T47D (cell line): Measurements from ENCODE around the gene NHLRC2.

Experiments used
- DNase-seq, 2 experiments: peaks; one replicate each; pipeline versions ENCODE4 v3.0.0 to v3.0.0-alpha.2; 2011 to 2012; ENCODE audit warnings: low read depth in 1 of 2, low spot score in 1 of 2
- JUND ChIP-seq: IDR thresholded peaks from 2 replicates; pipeline ENCODE4 v1.6.1; 2012; ENCODE audit warnings: low read depth
- in situ Hi-C: cut with HindIII; loops from 2 replicates; pipeline ENCODE4 v1.10.0; 2016; ENCODE audit warnings: low sequenced_read_pairs, low pct_unique_long_range_greater_than_20kb

Gene NHLRC2

DNA sequence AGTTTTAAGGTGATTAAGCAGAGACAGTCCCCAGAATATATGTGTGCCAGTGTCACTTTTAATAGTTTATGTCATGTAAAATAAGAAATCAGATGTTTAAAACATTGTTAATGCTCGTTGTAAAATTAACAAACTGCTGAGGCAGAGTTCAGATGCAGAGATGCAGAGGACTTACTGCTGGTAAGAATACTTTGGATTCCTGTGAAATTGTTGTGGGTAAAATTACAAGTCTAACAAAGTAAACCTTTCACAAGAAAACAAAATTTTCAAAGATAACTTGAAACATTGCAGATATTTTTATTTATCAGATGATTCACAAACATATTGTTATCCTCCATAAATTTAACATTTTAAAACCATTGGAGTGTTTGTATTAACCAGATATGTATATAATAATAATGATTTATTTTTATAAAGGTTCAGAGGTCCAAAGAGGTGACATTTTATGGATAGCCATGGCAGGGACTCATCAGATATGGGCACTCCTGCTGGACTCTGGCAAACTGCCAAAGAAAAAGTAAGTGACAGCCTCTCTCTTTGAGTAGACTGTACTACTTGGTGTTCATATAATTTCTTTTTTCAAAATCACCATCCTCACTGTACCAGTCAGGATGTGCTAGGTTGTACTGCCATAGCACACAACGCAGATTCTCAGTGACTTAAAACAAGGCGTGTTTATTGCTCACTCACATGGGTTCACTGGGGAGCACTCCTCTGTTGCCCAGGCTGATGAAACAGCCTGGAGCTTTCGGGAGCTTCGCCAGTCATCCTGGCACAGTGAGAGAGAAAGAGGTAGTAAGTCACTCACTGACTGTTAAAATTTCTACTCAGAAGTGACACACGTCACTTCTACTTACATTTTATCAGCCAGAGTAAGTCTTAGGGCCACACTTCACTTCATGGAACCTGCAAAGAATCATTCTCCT is 43.5 kb downstream of the NHLRC2 start:
- no peak for DNase-seq
- no peak for TF ChIP-seq JUND
- in situ Hi-C loops, result no loop called here

GRCh38 chr10:113899952-113900598 is 45.6 kb downstream of the NHLRC2 start:
- no peak for DNase-seq
- TF ChIP-seq JUND, result no peak
- in situ Hi-C loops, result no loop called here

GRCh38 chr10:113905756-113906155 is 51.3 kb downstream of the NHLRC2 start:
- in situ Hi-C loops, result no loop called here
- no peak for TF ChIP-seq JUND
- no peak for DNase-seq

- in situ Hi-C loops, result no loop called here
- no peak for DNase-seq
- no peak for TF ChIP-seq JUND
These were observed 52.7 kb downstream of the NHLRC2 start for GRCh38 chr10:113907166-113907565.

GRCh38 chr10:113908236-113908635 is 53.8 kb downstream of the NHLRC2 start:
- in situ Hi-C loops, result no loop called here
- no peak for DNase-seq
- no peak for TF ChIP-seq JUND

GRCh38 chr10:113911113-113911512 is 56.7 kb downstream of the NHLRC2 start:
- in situ Hi-C loops, result no loop called here
- no peak for TF ChIP-seq JUND
- DNase-seq, result no peak

- in situ Hi-C loops, result no loop called here
- TF ChIP-seq JUND, result no peak
- no peak for DNase-seq
These were observed 57.4 kb downstream of the NHLRC2 start for GRCh38 chr10:113911839-113912238.

DNA sequence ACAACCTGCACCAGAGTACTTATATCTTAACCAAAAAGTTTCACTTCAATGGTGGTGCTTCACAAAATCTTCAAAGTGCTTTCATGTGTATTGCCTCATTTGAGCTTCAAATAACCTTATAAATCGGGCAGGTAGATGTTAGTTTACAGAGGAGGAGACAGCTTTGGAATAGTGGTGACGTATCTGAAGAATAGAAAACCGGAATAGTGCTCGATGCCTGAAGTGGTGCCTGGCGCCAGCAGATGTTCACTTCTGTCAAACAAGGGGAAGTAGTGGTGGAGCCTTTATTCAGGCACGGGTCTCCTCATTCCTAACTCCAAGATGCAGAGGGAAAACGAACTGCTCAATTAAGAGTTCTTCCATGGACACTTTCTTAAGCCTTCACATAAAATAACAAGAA is 58.1 kb downstream of the NHLRC2 start:
- DNase-seq, result no peak
- no peak for TF ChIP-seq JUND
- in situ Hi-C loops, result no loop called here

GRCh38 chr10:113914956-113915355 is 60.5 kb downstream of the NHLRC2 start:
- no peak for DNase-seq
- TF ChIP-seq JUND, result no peak
- in situ Hi-C loops, result no loop called here

DNA sequence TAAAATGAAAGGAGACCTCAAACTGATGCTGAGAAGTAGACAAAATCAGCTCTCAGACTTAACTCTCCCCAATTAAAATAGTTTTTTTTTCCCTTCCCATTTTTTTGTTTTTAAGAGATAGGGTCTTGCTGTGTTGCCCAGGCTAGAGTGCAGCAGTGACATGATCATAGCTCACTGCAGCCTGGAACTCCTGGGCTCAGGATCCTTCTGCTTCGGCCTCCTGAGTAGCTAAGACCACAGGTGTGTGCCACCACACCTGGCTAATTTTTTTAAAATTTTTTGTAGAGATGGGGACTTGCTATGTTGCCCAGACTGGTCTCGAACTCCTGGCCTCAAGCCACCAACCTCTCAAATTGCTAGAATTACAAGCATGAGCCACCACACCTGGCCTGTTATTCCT is 61.1 kb downstream of the NHLRC2 start:
- DNase-seq, result no peak

GRCh38 chr10:113916053-113916452 is 61.6 kb downstream of the NHLRC2 start:
- no peak for TF ChIP-seq JUND
- DNase-seq, result no peak
- in situ Hi-C loops, result no loop called here

More for the DNA sequence above, 61.1 kb downstream of the NHLRC2 start:
- TF ChIP-seq JUND, result no peak
- in situ Hi-C loops, result no loop called here

DNA sequence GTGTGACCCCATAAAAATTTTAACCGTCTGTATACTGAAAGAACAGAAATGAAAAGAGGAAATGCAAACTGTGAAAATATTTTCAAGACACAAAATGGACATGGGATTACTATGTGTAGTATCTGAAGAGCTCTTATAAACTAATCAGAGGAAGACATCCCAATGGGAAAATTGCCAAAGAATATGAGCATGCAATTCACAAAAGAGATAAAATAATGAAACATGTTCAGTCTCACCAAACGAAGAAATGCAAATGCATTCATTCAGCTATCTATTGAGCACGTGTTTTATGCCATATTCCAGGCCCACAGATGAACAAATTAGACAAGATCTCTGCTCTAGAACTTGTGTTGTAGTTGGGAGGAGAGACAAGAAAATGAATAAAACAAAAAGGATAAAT is 63.2 kb downstream of the NHLRC2 start:
- in situ Hi-C loops, result no loop called here
- DNase-seq, result no peak
- TF ChIP-seq JUND, result no peak

- in situ Hi-C loops, result no loop called here
- no peak for DNase-seq
- no peak for TF ChIP-seq JUND
These were observed 65.7 kb downstream of the NHLRC2 start for GRCh38 chr10:113920114-113920513.
